ENCODE measurements around the gene PUS1.

Gene PUS1

DNA sequence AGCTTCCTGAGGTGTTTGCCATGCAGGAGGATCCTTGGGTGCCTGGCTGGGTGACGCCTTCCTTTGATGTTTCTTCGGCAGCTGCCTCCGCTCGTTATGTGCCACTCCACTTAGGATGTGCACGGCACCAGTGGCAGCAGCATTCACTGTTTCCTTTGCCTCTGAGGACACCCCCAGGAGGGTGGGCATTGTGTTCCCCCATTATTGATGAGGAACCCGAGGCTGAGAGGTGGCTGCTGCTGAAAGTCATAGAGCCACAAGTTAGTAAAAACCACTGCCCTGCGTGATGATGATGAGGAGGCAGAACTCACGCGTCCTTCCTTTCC is 61.9 kb downstream of the PUS1 start:
- Histone ChIP-seq H2AFZ (ENCODE audit: low read depth, low read length) (no peak overlapping the region), H3K36me3 (ENCODE audit: insufficient read depth, low read length) (peaks cover 96% of the 10 kb centered on the region), H3K27me3 (ENCODE audit: insufficient read depth, low read length, poor library complexity) (no peaks in the 10 kb centered on the region), H3K4me2 (ENCODE audit: insufficient read depth, low read length) (no peak overlapping the region), H3K4me1 (ENCODE audit: insufficient read depth, low read length) (no peaks in the 10 kb centered on the region), H3K9me3 (ENCODE audit: insufficient read depth, low read length, severe bottlenecking) (no peaks in the 10 kb centered on the region), H3K9ac (ENCODE audit: low read depth, low read length) (no peak overlapping the region), H3K27ac (ENCODE audit: low read length) (no peak overlapping the region), H3K4me3 (ENCODE audit: low read depth in 1 of 2, low read length in 2 of 2) (no peak overlapping the region), H3K79me2 (ENCODE audit: insufficient read depth, low read length) (no peaks in the 10 kb centered on the region), H4K20me1 (ENCODE audit: insufficient read depth, low read length) (peaks cover 5% of the 10 kb centered on the region)
- DNase-seq: no peak
- ATAC-seq (ENCODE audit: insufficient read depth, low read depth): no peak
- TF ChIP-seq, protein P1, sequence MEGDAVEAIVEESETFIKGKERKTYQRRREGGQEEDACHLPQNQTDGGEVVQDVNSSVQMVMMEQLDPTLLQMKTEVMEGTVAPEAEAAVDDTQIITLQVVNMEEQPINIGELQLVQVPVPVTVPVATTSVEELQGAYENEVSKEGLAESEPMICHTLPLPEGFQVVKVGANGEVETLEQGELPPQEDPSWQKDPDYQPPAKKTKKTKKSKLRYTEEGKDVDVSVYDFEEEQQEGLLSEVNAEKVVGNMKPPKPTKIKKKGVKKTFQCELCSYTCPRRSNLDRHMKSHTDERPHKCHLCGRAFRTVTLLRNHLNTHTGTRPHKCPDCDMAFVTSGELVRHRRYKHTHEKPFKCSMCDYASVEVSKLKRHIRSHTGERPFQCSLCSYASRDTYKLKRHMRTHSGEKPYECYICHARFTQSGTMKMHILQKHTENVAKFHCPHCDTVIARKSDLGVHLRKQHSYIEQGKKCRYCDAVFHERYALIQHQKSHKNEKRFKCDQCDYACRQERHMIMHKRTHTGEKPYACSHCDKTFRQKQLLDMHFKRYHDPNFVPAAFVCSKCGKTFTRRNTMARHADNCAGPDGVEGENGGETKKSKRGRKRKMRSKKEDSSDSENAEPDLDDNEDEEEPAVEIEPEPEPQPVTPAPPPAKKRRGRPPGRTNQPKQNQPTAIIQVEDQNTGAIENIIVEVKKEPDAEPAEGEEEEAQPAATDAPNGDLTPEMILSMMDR (IDR thresholded peaks at IDR 0.05; ENCODE audit: borderline replicate concordance, extremely low read depth, low read length, poor library complexity, severe bottlenecking): no peak
- TF ChIP-seq EZH2 (IDR thresholded peaks at IDR 0.05; ENCODE audit: borderline replicate concordance, low read depth, low read length, severe bottlenecking): no peak

DNA sequence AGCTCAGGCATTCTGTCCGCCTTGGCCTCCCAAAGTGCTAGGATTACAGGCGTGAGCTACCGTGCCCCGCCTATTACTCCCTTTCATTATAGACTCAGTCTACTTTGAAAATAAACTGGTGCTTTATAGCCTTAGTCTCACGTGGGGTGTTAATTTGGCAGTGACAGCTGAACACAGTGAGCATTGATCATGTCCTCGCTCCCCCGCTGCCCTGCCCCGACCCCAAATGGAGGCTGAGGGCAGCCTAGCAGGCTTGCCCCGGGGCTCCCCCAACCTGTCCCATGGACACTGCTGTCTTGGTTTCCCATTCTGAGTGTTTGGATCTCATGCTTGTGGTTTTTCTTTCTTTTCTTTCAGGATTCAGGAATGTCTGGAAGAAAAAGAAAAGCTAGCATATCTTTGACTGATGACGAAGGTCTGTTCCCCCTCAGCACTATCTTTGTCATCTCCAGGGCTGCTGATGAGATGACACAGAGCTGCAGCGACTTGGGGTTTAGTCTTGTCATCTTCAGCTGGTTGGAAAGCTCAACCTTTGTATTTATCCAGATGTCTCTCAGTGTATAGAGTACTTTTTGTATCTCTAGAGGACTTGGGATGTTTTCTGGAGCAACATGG is 62.8 kb downstream of the PUS1 start:
- ATAC-seq (ENCODE audit: insufficient read depth, low read depth): no peak
- Histone ChIP-seq H3K79me2 (ENCODE audit: insufficient read depth, low read length) (no peaks in the 10 kb centered on the region), H3K9ac (ENCODE audit: low read depth, low read length) (no peak overlapping the region), H3K4me1 (ENCODE audit: insufficient read depth, low read length) (no peaks in the 10 kb centered on the region), H3K36me3 (ENCODE audit: insufficient read depth, low read length) (peaks cover 93% of the 10 kb centered on the region), H3K4me2 (ENCODE audit: insufficient read depth, low read length) (no peak overlapping the region), H3K9me3 (ENCODE audit: insufficient read depth, low read length, severe bottlenecking) (no peaks in the 10 kb centered on the region), H3K4me3 (ENCODE audit: low read depth in 1 of 2, low read length in 2 of 2) (no peak overlapping the region), H3K27me3 (ENCODE audit: insufficient read depth, low read length, poor library complexity) (no peaks in the 10 kb centered on the region), H2AFZ (ENCODE audit: low read depth, low read length) (no peak overlapping the region), H3K27ac (ENCODE audit: low read length) (no peak overlapping the region), H4K20me1 (ENCODE audit: insufficient read depth, low read length) (peaks cover 5% of the 10 kb centered on the region)
- DNase-seq: no peak
- no peak for TF ChIP-seq EZH2 (IDR thresholded peaks at IDR 0.05; ENCODE audit: borderline replicate concordance, low read depth, low read length, severe bottlenecking)
- TF ChIP-seq, protein P1 (IDR thresholded peaks at IDR 0.05; ENCODE audit: borderline replicate concordance, extremely low read depth, low read length, poor library complexity, severe bottlenecking): no peak

DNA sequence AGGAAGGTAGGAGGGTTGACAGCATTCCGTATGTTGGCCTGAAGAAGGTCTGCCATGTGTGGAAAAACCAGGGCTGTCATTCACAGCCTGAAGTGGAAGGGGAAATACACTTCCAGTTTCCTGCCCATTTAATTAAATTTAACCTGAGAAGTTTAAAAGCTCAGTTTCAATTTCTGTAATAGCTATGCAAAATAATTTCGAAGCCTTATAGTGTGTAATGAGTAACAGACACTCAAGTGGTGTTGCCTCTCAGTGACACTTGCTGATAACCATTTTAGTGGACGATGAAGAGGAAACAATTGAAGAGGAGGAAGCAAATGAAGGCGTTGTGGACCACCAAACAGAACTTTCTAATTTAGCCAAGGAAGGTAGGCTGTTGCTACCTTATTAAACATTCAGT is 65.5 kb downstream of the PUS1 start:
- Histone ChIP-seq H3K27ac (ENCODE audit: low read length) (no peak overlapping the region), H3K4me1 (ENCODE audit: insufficient read depth, low read length) (no peaks in the 10 kb centered on the region)

More for the DNA sequence above, 65.5 kb downstream of the PUS1 start:
- Histone ChIP-seq H3K4me2 (ENCODE audit: insufficient read depth, low read length) (no peak overlapping the region), H3K9ac (ENCODE audit: low read depth, low read length) (no peak overlapping the region), H3K4me3 (ENCODE audit: low read depth in 1 of 2, low read length in 2 of 2) (no peak overlapping the region), H3K27me3 (ENCODE audit: insufficient read depth, low read length, poor library complexity) (no peaks in the 10 kb centered on the region), H3K79me2 (ENCODE audit: insufficient read depth, low read length) (no peaks in the 10 kb centered on the region), H2AFZ (ENCODE audit: low read depth, low read length) (no peak overlapping the region), H3K9me3 (ENCODE audit: insufficient read depth, low read length, severe bottlenecking) (no peaks in the 10 kb centered on the region), H3K36me3 (ENCODE audit: insufficient read depth, low read length) (peaks cover 81% of the 10 kb centered on the region), H4K20me1 (ENCODE audit: insufficient read depth, low read length) (peaks cover 2% of the 10 kb centered on the region; the same call in 1 of the 2 replicates)
- no peak for ATAC-seq (ENCODE audit: insufficient read depth, low read depth)
- no peak for DNase-seq
- no peak for TF ChIP-seq EZH2 (IDR thresholded peaks at IDR 0.05; ENCODE audit: borderline replicate concordance, low read depth, low read length, severe bottlenecking)
- TF ChIP-seq, protein P1 (IDR thresholded peaks at IDR 0.05; ENCODE audit: borderline replicate concordance, extremely low read depth, low read length, poor library complexity, severe bottlenecking): no peak
